ENCODE results near the gene HCN3.

The HCN3 gene

GRCh38 chr1:155256058-155256852 lies 21.0 kb upstream of the HCN3 start:
- no peak for TF ChIP-seq CTCF (IDR thresholded peaks at IDR 0.05; ENCODE audit: extremely low read depth, missing control alignments)
- no peak for DNase-seq (ENCODE audit: low spot score)

- no peak for DNase-seq (ENCODE audit: low spot score)
- no peak for TF ChIP-seq CTCF (IDR thresholded peaks at IDR 0.05; ENCODE audit: extremely low read depth, missing control alignments)
Observed at GRCh38 chr1:155260276-155260675, 17.0 kb upstream of the HCN3 start.

- no peak for DNase-seq (ENCODE audit: low spot score)
- TF ChIP-seq CTCF (IDR thresholded peaks at IDR 0.05; ENCODE audit: extremely low read depth, missing control alignments): no peak
Observed at GRCh38 chr1:155261493-155261851, 15.8 kb upstream of the HCN3 start.

- no peak for TF ChIP-seq CTCF (IDR thresholded peaks at IDR 0.05; ENCODE audit: extremely low read depth, missing control alignments)
- peak; percentile 97 for DNase-seq (ENCODE audit: low spot score)
Observed at GRCh38 chr1:155261852-155262673, 15.2 kb upstream of the HCN3 start, which contains the start of gene SCAMP3. Gene SCAMP3 (minus strand): TSS chr1:155262360. CDS start chr1:155262151, 209 bp downstream.

- no peak for TF ChIP-seq CTCF (IDR thresholded peaks at IDR 0.05; ENCODE audit: extremely low read depth, missing control alignments)
- no peak for DNase-seq (ENCODE audit: low spot score)
Observed at GRCh38 chr1:155263067-155263466, 14.2 kb upstream of the HCN3 start.

GRCh38 chr1:155266553-155266952 lies 10.7 kb upstream of the HCN3 start:
- no peak for TF ChIP-seq CTCF (IDR thresholded peaks at IDR 0.05; ENCODE audit: extremely low read depth, missing control alignments)
- no peak for DNase-seq (ENCODE audit: low spot score)

GRCh38 chr1:155267373-155267772 lies 9.9 kb upstream of the HCN3 start:
- no peak for TF ChIP-seq CTCF (IDR thresholded peaks at IDR 0.05; ENCODE audit: extremely low read depth, missing control alignments)
- no peak for DNase-seq (ENCODE audit: low spot score)
